Mammary epithelial cell (primary cell): ENCODE results near the gene SHB.

Source experiments
- CTCF ChIP-seq, 2 donors: IDR thresholded peaks in 1 of 2; conservative IDR thresholded peaks in 1 of 2; 2 replicates each; pipeline ENCODE4 v1.5.1; 2011 to 2012; ENCODE audit warnings: inconsistent platforms in 2 of 2, low read length in 2 of 2, mild to moderate bottlenecking in 2 of 2, control low read depth in 1 of 2, low read depth in 1 of 2; ENCODE audit not compliant: insufficient read depth in 1 of 2; ENCODE audit errors: extremely low read depth in 1 of 2
- EZH2 ChIP-seq: IDR thresholded peaks from 2 replicates; pipeline ENCODE4 v1.6.1; 2012; ENCODE audit warnings: low read length, inconsistent platforms, borderline replicate concordance

- TF ChIP-seq CTCF (conservative IDR thresholded peaks at IDR 0.05 in 1 of 2, IDR thresholded peaks at IDR 0.05 in 1 of 2; ENCODE audit: extremely low read depth in 1 of 2, insufficient read depth in 1 of 2, low read depth in 1 of 2, low read length in 2 of 2) (no peak), EZH2 (no peak)
Measured at GRCh38 chr9:37944266-37944650, 124.8 kb downstream of the SHB start.
